Hematopoietic multipotent progenitor cell treated with erythropoietin and hydrocortisone succinate and interleukin-3 and kit ligand, for 17 days (in vitro differentiated cells): ENCODE results near the gene PTPN1.
"Not testable (repeated sequence)": the region's sequence is repeated elsewhere in the genome, so short reads cannot be mapped to it uniquely, and the experiment has no call there.

Experiments used
- DNase-seq: peaks from one replicate; pipeline ENCODE4 v3.0.0-alpha.2; 2015; ENCODE audit warnings: low spot score

PTPN1 gene

GRCh38 chr20:50481741-50482140, 28.4 kb upstream of the PTPN1 start:
- DNase-seq: no peak

GRCh38 chr20:50482396-50482981, 27.7 kb upstream of the PTPN1 start:
- no peak for DNase-seq

GRCh38 chr20:50484271-50484976, 25.8 kb upstream of the PTPN1 start:
- DNase-seq: no peak

GRCh38 chr20:50487397-50487796, 22.8 kb upstream of the PTPN1 start:
- no peak for DNase-seq

- no peak for DNase-seq
These were observed 21.9 kb upstream of the PTPN1 start for GRCh38 chr20:50488236-50488806.

GRCh38 chr20:50491168-50491567, 19.0 kb upstream of the PTPN1 start:
- DNase-seq: no peak

GRCh38 chr20:50491926-50492634, 18.1 kb upstream of the PTPN1 start:
- peak; percentile 46 for DNase-seq

GRCh38 chr20:50493881-50494253, 16.3 kb upstream of the PTPN1 start:
- DNase-seq: no peak

- DNase-seq: no peak
These were observed 15.8 kb upstream of the PTPN1 start for GRCh38 chr20:50494428-50494827.

GRCh38 chr20:50496773-50497385, 13.3 kb upstream of the PTPN1 start:
- DNase-seq: no peak

GRCh38 chr20:50498071-50498776, 12.0 kb upstream of the PTPN1 start:
- DNase-seq: no peak

- no peak for DNase-seq
These were observed 10.2 kb upstream of the PTPN1 start for GRCh38 chr20:50499938-50500337.

GRCh38 chr20:50501972-50502745, 8.0 kb upstream of the PTPN1 start:
- DNase-seq: no peak

GRCh38 chr20:50504231-50504823, 5.9 kb upstream of the PTPN1 start:
- no peak for DNase-seq

GRCh38 chr20:50506270-50506579, 4.0 kb upstream of the PTPN1 start:
- no peak for DNase-seq

- not testable (repeated sequence) for DNase-seq
These were observed 2.4 kb upstream of the PTPN1 start for GRCh38 chr20:50507745-50508144.

GRCh38 chr20:50508171-50508755, 1.9 kb upstream of the PTPN1 start:
- DNase-seq: no peak

GRCh38 chr20:50510706-50511542, 741 bp downstream of the PTPN1 start:
- DNase-seq: peak; percentile 33

GRCh38 chr20:50512323-50512722, 2.1 kb downstream of the PTPN1 start:
- DNase-seq: no peak
